Upper lobe of left lung (tissue), 6 donors: ENCODE results near the gene SCGB3A2. TPM values are rescaled to one million over a fixed set of nuclear protein-coding genes. Genes with fewer than 3 reads are reported as not detected.
A peak's percentile ranks its signal among the peaks of the same experiment; 100 is the strongest.

Source experiments
- ATAC-seq, 2 donors: fragments of 200-7000 bp; cut with Tn5 transposase; one replicate each; pipeline ENCODE4 v1.9.1; 2022; ENCODE audit warnings: mild to moderate bottlenecking in 2 of 2, moderate library complexity in 2 of 2; ENCODE audit not compliant: low FRiP score in 2 of 2
- DNase-seq, 2 donors: peaks; one replicate each; pipeline ENCODE4 v3.0.0-alpha.2; 2019 to 2020
- H3K27ac ChIP-seq, 4 donors: fragments of 200-600 bp; sonication (generic); one replicate each; pipeline ENCODE4 v1.5.1; 2016 to 2019
- H3K27me3 ChIP-seq, 4 donors: fragments of 200-600 bp; sonication (generic); one replicate each; pipeline ENCODE4 v1.5.1; 2017 to 2019
- H3K36me3 ChIP-seq, 4 donors: fragments of 200-600 bp; sonication (generic); one replicate each; pipeline ENCODE4 v1.5.1; 2016 to 2019
- H3K4me1 ChIP-seq, 4 donors: fragments of 200-600 bp; sonication (generic); one replicate each; pipeline ENCODE4 v1.5.1; 2018 to 2019
- H3K4me3 ChIP-seq, 4 donors: fragments of 200-600 bp; sonication (generic); one replicate each; pipeline ENCODE4 v1.5.1; 2017 to 2019; ENCODE audit warnings: mild to moderate bottlenecking in 2 of 4, moderate library complexity in 1 of 4
- H3K9me3 ChIP-seq, 4 donors: fragments of 200-600 bp; sonication (generic); one replicate each; pipeline ENCODE4 v1.5.1; 2018 to 2019
- CTCF ChIP-seq, 6 experiments: fragments of 450-650 bp in 4 of 6; fragments of 200-600 bp in 2 of 6; sonication (generic) in 2 of 6; IDR thresholded peaks; one replicate each; pipeline ENCODE4 v1.5.1; 2016 to 2019; ENCODE audit warnings: antibody characterized with exemption in 6 of 6
- EP300 ChIP-seq, 4 donors: sonication (generic); formaldehyde crosslinking; IDR thresholded peaks; one replicate each; pipeline ENCODE4 v1.5.1; 2017; ENCODE audit warnings: antibody characterized with exemption in 4 of 4, control low read depth in 2 of 4
- POLR2A ChIP-seq, 4 donors: fragments of 450-650 bp; IDR thresholded peaks; one replicate each; pipeline ENCODE4 v1.5.1; 2016 to 2017; ENCODE audit warnings: antibody characterized with exemption in 4 of 4, mild to moderate bottlenecking in 2 of 4
- POLR2AphosphoS5 ChIP-seq, 2 donors: sonication (generic); formaldehyde crosslinking; IDR thresholded peaks; one replicate each; pipeline ENCODE4 v1.5.1; 2017; ENCODE audit warnings: antibody characterized with exemption in 2 of 2
- WGBS, 2 donors: methylation state at CpG; one replicate each; pipeline ENCODE4 v1.1.5; 2017 to 2018; 5-methylcytosine and 5-hydroxymethylcytosine counted together
- total RNA-seq, 6 donors: library from RNA; depleted of rRNA in 4 of 6; stranded (reverse); fragments of >200 nt in 4 of 6; gene quantifications; one replicate each; pipeline versions ENCODE4 v1.1.0 to v1.2.1, GENCODE V29; 2016 to 2021
- donor health status: DM: no; HTN: no; CAD: no; lungs with moderate emphysema.
- donor health status: DM: no; HTN: yes; CAD: no; lungs with severe emphysema.

Gene SCGB3A2
- total RNA-seq, 6 donors from 2014 or later = 324 to 1,419 (median 520) TPM

- ATAC-seq = no peak
These were observed 24.2 kb downstream of the SCGB3A2 start for GRCh38 chr5:147902609-147903115.

GRCh38 chr5:147904110-147904509 is 25.6 kb downstream of the SCGB3A2 start:
- ATAC-seq (no peak), DNase-seq (no peak)
- no peaks in the 10 kb centered on the region for H3K27me3 ChIP-seq
- H3K36me3 ChIP-seq = no peaks in the 10 kb centered on the region
- WGBS, 2 donors = 86 to 95% methylated on average over 4 of the region's 4 CpGs
- H3K27ac ChIP-seq = no peak overlapping the region
- TF ChIP-seq POLR2A (IDR thresholded peaks at IDR 0.05) (no peak), POLR2AphosphoS5 (IDR thresholded peaks at IDR 0.05) (no peak), EP300 (IDR thresholded peaks at IDR 0.05) (no peak), CTCF (IDR thresholded peaks at IDR 0.05) (no peak)
- no peaks in the 10 kb centered on the region for H3K4me1 ChIP-seq
- H3K9me3 ChIP-seq = no peaks in the 10 kb centered on the region
- H3K4me3 ChIP-seq = no peak overlapping the region

More at GRCh38 chr5:147902609-147903115, 24.2 kb downstream of the SCGB3A2 start:
- Histone ChIP-seq H3K27ac (no peak overlapping the region), H3K4me1 (no peaks in the 10 kb centered on the region), H3K27me3 (no peaks in the 10 kb centered on the region), H3K9me3 (no peaks in the 10 kb centered on the region), H3K4me3 (no peak overlapping the region), H3K36me3 (no peaks in the 10 kb centered on the region)
- no peak for DNase-seq
- TF ChIP-seq POLR2AphosphoS5 (IDR thresholded peaks at IDR 0.05) (no peak), CTCF (IDR thresholded peaks at IDR 0.05) (no peak), POLR2A (IDR thresholded peaks at IDR 0.05) (no peak), EP300 (IDR thresholded peaks at IDR 0.05) (no peak)

GRCh38 chr5:147906326-147907095 is 28.0 kb downstream of the SCGB3A2 start, which contains the start of gene C5orf46:
Gene C5orf46 (minus strand): TSS chr5:147906538. CDS start chr5:147906501, 37 bp downstream.
- Histone ChIP-seq H3K4me3 (no peak within 1 kb of the TSS), H3K36me3 (no peaks in the 10 kb centered on the region), H3K4me1 (no peaks in the 10 kb centered on the region), H3K9me3 (no peaks in the 10 kb centered on the region), H3K27ac (no peak within 1 kb of the TSS), H3K27me3 (no peaks in the 10 kb centered on the region)
- 67 to 69% methylated on average over 8 of the region's 8 CpGs for WGBS, 2 donors
- ATAC-seq = no peak
- no peak for DNase-seq
- TF ChIP-seq POLR2A (IDR thresholded peaks at IDR 0.05) = no peak
- no peak for TF ChIP-seq POLR2AphosphoS5 (IDR thresholded peaks at IDR 0.05)
- no peak for TF ChIP-seq CTCF (IDR thresholded peaks at IDR 0.05)
- TF ChIP-seq EP300 (IDR thresholded peaks at IDR 0.05) = no peak

GRCh38 chr5:147911427-147911826 is 32.9 kb downstream of the SCGB3A2 start:
- WGBS, 2 donors = 58 to 67% methylated on average over 6 of the region's 6 CpGs
- H3K27ac ChIP-seq = no peak overlapping the region
- no peaks in the 10 kb centered on the region for H3K27me3 ChIP-seq
- no peaks in the 10 kb centered on the region for H3K9me3 ChIP-seq
- TF ChIP-seq POLR2A (IDR thresholded peaks at IDR 0.05) = no peak
- no peak for TF ChIP-seq CTCF (IDR thresholded peaks at IDR 0.05)
- TF ChIP-seq POLR2AphosphoS5 (IDR thresholded peaks at IDR 0.05) = no peak
- TF ChIP-seq EP300 (IDR thresholded peaks at IDR 0.05) = no peak
- no peaks in the 10 kb centered on the region for H3K36me3 ChIP-seq
- ATAC-seq = no peak
- no peak overlapping the region for H3K4me3 ChIP-seq
- no peaks in the 10 kb centered on the region for H3K4me1 ChIP-seq
- DNase-seq = peak in 1 of 2 donors; percentile 54
